Activated naive CD4-positive, alpha-beta T cell treated with Interleukin-2 at 50 U/mL for 16 hours (primary cell): ENCODE results near the gene AKT3.
"Not testable (repeated sequence)": the region's sequence is repeated elsewhere in the genome, so short reads cannot be mapped to it uniquely, and the experiment has no call there.

Source experiments
- DNase-seq: peaks from one replicate; pipeline ENCODE4 v3.0.0-alpha.2; 2020

The AKT3 gene

GRCh38 chr1:243850202-243850451 is at the start of gene AKT3:
TSS of gene AKT3 (minus strand) at chr1:243850243. CDS start at chr1:243843170, 7,073 bp downstream.
- DNase-seq, result no peak

- DNase-seq, result no peak
Measured at GRCh38 chr1:243898278-243898677, 48.2 kb upstream of the AKT3 start.

GRCh38 chr1:243896313-243896712 is 46.3 kb upstream of the AKT3 start:
- DNase-seq, result no peak

GRCh38 chr1:243892456-243892855 is 42.4 kb upstream of the AKT3 start:
- no peak for DNase-seq

GRCh38 chr1:243890576-243890975 is 40.5 kb upstream of the AKT3 start:
- DNase-seq, result no peak

GRCh38 chr1:243885806-243886205 is 35.8 kb upstream of the AKT3 start:
- DNase-seq, result no peak

- no peak for DNase-seq
Measured at GRCh38 chr1:243884603-243885002, 34.6 kb upstream of the AKT3 start.

GRCh38 chr1:243883551-243883950 is 33.5 kb upstream of the AKT3 start:
- no peak for DNase-seq

GRCh38 chr1:243882276-243882675 is 32.2 kb upstream of the AKT3 start:
- no peak for DNase-seq

GRCh38 chr1:243877058-243877457 is 27.0 kb upstream of the AKT3 start:
- not testable (repeated sequence) for DNase-seq

- DNase-seq, result no peak
Measured at GRCh38 chr1:243855616-243856318, 5.7 kb upstream of the AKT3 start.

- no peak for DNase-seq
Measured at GRCh38 chr1:243851765-243852164, 1.7 kb upstream of the AKT3 start.

- no peak for DNase-seq
Measured at GRCh38 chr1:243851257-243851756, 1.3 kb upstream of the AKT3 start.

- DNase-seq, result peak; percentile 88
Measured at GRCh38 chr1:243850452-243851256, 611 bp upstream of the AKT3 start.

GRCh38 chr1:243849421-243850201 is 432 bp downstream of the AKT3 start:
- DNase-seq, result peak; percentile 83

- peak; percentile 61 for DNase-seq
Measured at GRCh38 chr1:243848858-243849420, 1.1 kb downstream of the AKT3 start.

GRCh38 chr1:243848165-243848857 is 1.7 kb downstream of the AKT3 start:
- no peak for DNase-seq

- no peak for DNase-seq
Measured at GRCh38 chr1:243846761-243847160, 3.3 kb downstream of the AKT3 start.

- no peak for DNase-seq
Measured at GRCh38 chr1:243845888-243846287, 4.2 kb downstream of the AKT3 start.

- no peak for DNase-seq
Measured at GRCh38 chr1:243844186-243844585, 5.9 kb downstream of the AKT3 start.

GRCh38 chr1:243842978-243843511 is 7.0 kb downstream of the AKT3 start:
- DNase-seq, result peak; percentile 24

- no peak for DNase-seq
Measured at GRCh38 chr1:243842161-243842560, 7.9 kb downstream of the AKT3 start.
